ENCODE data around the gene TAOK1. TPM values are rescaled to one million over a fixed set of nuclear protein-coding genes. Genes with fewer than 3 reads are reported as not detected.

Gene TAOK1
- total and polyA plus RNA-seq, 2 of the 13 experiments (the other 11 are each of a cell fraction or from before 2014, with no cell fraction given), result 14.1 to 23.0 TPM

GRCh38 chr17:29566473-29567303 is 176.5 kb downstream of the TAOK1 start, which contains the start of gene ABHD15 (continued):
- TF ChIP-seq ZNF225 (CRISPR knock-in tag; IDR thresholded peaks at IDR 0.05) (peak; percentile 94; the same call in 1 of the 2 replicates), RXRB (CRISPR knock-in tag; IDR thresholded peaks at IDR 0.05; ENCODE audit: borderline replicate concordance) (no peak), ZSCAN22 (CRISPR knock-in tag; IDR thresholded peaks at IDR 0.05) (no peak), PHF8 (CRISPR knock-in tag; IDR thresholded peaks at IDR 0.05) (peak; percentile 61), ZNF687 (CRISPR knock-in tag; IDR thresholded peaks at IDR 0.05) (peak; percentile 74), SP4 (CRISPR knock-in tag; IDR thresholded peaks at IDR 0.05) (no peak), KLF6 (CRISPR knock-in tag; IDR thresholded peaks at IDR 0.05) (no peak), ZNF501 (CRISPR knock-in tag; IDR thresholded peaks at IDR 0.05) (peak; percentile 76), ZKSCAN8 (CRISPR knock-in tag; IDR thresholded peaks at IDR 0.05; ENCODE audit: borderline replicate concordance) (no peak), ZNF619 (CRISPR knock-in tag; IDR thresholded peaks at IDR 0.05) (peak; percentile 4; the same call in 1 of the 2 replicates), TARDBP (CRISPR knock-in tag; IDR thresholded peaks at IDR 0.05) (peak; percentile 34; the same call in 1 of the 2 replicates), ATRX (CRISPR knock-in tag; IDR thresholded peaks at IDR 0.05; ENCODE audit: borderline replicate concordance) (no peak), NCOA1 (CRISPR knock-in tag; IDR thresholded peaks at IDR 0.05) (no peak), ZNF251 (CRISPR knock-in tag; IDR thresholded peaks at IDR 0.05) (no peak), SOX13 (IDR thresholded peaks at IDR 0.05) (no peak), SOX13 (CRISPR knock-in tag; conservative IDR thresholded peaks at IDR 0.05 in 1 of 2, IDR thresholded peaks at IDR 0.05 in 1 of 2) (no peak), HDAC1 (CRISPR knock-in tag; IDR thresholded peaks at IDR 0.05) (peak; percentile 13; the same call in 1 of the 2 replicates), RBFOX2 (IDR thresholded peaks at IDR 0.05; ENCODE audit: low read depth, low read length) (peak; percentile 66), TOE1 (CRISPR knock-in tag; IDR thresholded peaks at IDR 0.05) (no peak), HES4 (CRISPR knock-in tag; IDR thresholded peaks at IDR 0.05; ENCODE audit: borderline replicate concordance) (peak; percentile 46; the same call in 1 of the 2 replicates), ZNF629 (CRISPR knock-in tag; conservative IDR thresholded peaks at IDR 0.05) (0 out of 2 replicates have a peak, but pooled peaks have one; percentile 22), PCBP1 (IDR thresholded peaks at IDR 0.05; ENCODE audit: borderline replicate concordance, low read depth, low read length) (peak; percentile 22; the same call in 1 of the 2 replicates), ZNF703 (CRISPR knock-in tag; IDR thresholded peaks at IDR 0.05; ENCODE audit: borderline replicate concordance) (peak; percentile 68; the same call in 1 of the 2 replicates), ZSCAN9 (CRISPR knock-in tag; IDR thresholded peaks at IDR 0.05; ENCODE audit: borderline replicate concordance) (no peak), ZNF513 (CRISPR knock-in tag; conservative IDR thresholded peaks at IDR 0.05) (0 out of 2 replicates have a peak, but pooled peaks have one; percentile 62), ZNF44 (CRISPR knock-in tag; IDR thresholded peaks at IDR 0.05) (no peak)

Measured in HepG2 (cell line).